Mucosa of descending colon (tissue), 3 donors: Measurements from ENCODE around the gene PIERCE2. TPM values are rescaled to one million over a fixed set of nuclear protein-coding genes. Genes with fewer than 3 reads are reported as not detected.
A peak's percentile ranks its signal among the peaks of the same experiment; 100 is the strongest.

ENCODE experiments used
- ATAC-seq: fragments of 200-7000 bp; cut with Tn5 transposase; one replicate; pipeline ENCODE4 v1.9.1; 2020; ENCODE audit warnings: mild to moderate bottlenecking, moderate library complexity
- DNase-seq, 3 donors: peaks; one replicate each; pipeline ENCODE4 v3.0.0-alpha.2; 2020
- H3K36me3 ChIP-seq: fragments of 200-600 bp; one replicate; pipeline ENCODE4 v1.8.0; 2021; ENCODE audit warnings: low read depth, mild to moderate bottlenecking
- H3K4me1 ChIP-seq: fragments of 200-600 bp; one replicate; pipeline ENCODE4 v1.8.0; 2021; ENCODE audit warnings: low read depth, mild to moderate bottlenecking
- H3K4me3 ChIP-seq: fragments of 200-600 bp; one replicate; pipeline ENCODE4 v1.8.0; 2021; ENCODE audit warnings: mild to moderate bottlenecking
- H3K9me3 ChIP-seq: fragments of 200-600 bp; one replicate; pipeline ENCODE4 v1.8.0; 2021; ENCODE audit warnings: mild to moderate bottlenecking
- CTCF ChIP-seq: fragments of 200-600 bp; IDR thresholded peaks from one replicate; pipeline ENCODE4 v1.8.0; 2022; ENCODE audit warnings: antibody characterized with exemption, mild to moderate bottlenecking
- intact Hi-C, 2 donors: fragments of 100-400 bp; cut with DNase I in 1 of 2; cut with micrococcal nuclease in 1 of 2; formaldehyde crosslinking; loops; one replicate each; pipeline versions ENCODE4 v1.11.0 to v1.11.1; 2022; cut with DNase I, micrococcal nuclease
- long read RNA-seq, 2 donors: library from polyadenylated mRNA; unstranded; transcript quantifications; one replicate each; pipeline ENCODE4 v2.0.0, GENCODE V29; 2019 to 2021
- total RNA-seq, 3 donors: library from RNA; stranded (reverse); fragmentation: NEBNext Ultra II Directional in 2 of 3; extraction: Animal tissue kit (Norgen Biotek cat#: 25700) in 2 of 3; gene quantifications; one replicate each; pipeline versions ENCODE4 v1.2.1 to v1.2.4, GENCODE V29; 2021 to 2023
- donor health status: DM: no; HTN: no; CAD: no; lungs with moderate emphysema.
- donor health status: DM: no; HTN: no; CAD: no.
- donor health status: DM: no; HTN: yes; CAD: no.

The PIERCE2 gene
- total RNA-seq, result 1 to 10 TPM; 3.0 to 6.5 (median 5.4) TPM
- long read RNA-seq, donor 1, partial matches to known transcripts, result 0 of 4 reads
- long read RNA-seq, donor 1, other reads (novel, unspliced or antisense), result 0 of 4 reads
- long read RNA-seq, donor 2, partial matches to known transcripts, result 0 of 3 reads
- long read RNA-seq, donor 2, other reads (novel, unspliced or antisense), result 0 of 3 reads

GRCh38 chr15:55408012-55408928, at the start of gene PIERCE2, which contains the start of gene CCPG1:
Gene PIERCE2 (plus strand): TSS chr15:55408495. CDS start chr15:55408769, 274 bp downstream.
Gene CCPG1 (minus strand): TSS chr15:55408359. CDS start chr15:55389424, 18,935 bp downstream.
- H3K4me1 ChIP-seq, result peaks cover 20% of the 10 kb centered on the region
- H3K36me3 ChIP-seq, result no peaks in the 10 kb centered on the region
- peak within 1 kb of the TSS; percentile 30 for H3K4me3 ChIP-seq
- H3K9me3 ChIP-seq, result no peaks in the 10 kb centered on the region
- intact Hi-C loops, result no loop called here
- peak; percentile 93 for TF ChIP-seq CTCF
- DNase-seq (peak; percentile 92 to 96 (median 95)), ATAC-seq (peak; percentile 99)

GRCh38 chr15:55360256-55360655, 48.0 kb upstream of the PIERCE2 start:
- intact Hi-C loops, result no loop called here
- no peak for TF ChIP-seq CTCF
- H3K4me1 ChIP-seq, result no peaks in the 10 kb centered on the region
- no peak overlapping the region for H3K4me3 ChIP-seq
- ATAC-seq, result no peak
- no peaks in the 10 kb centered on the region for H3K36me3 ChIP-seq
- H3K9me3 ChIP-seq, result no peaks in the 10 kb centered on the region
- no peak for DNase-seq

- no peak overlapping the region for H3K4me3 ChIP-seq
- H3K9me3 ChIP-seq, result no peaks in the 10 kb centered on the region
- ATAC-seq, result no peak
- TF ChIP-seq CTCF, result no peak
- H3K4me1 ChIP-seq, result no peaks in the 10 kb centered on the region
- H3K36me3 ChIP-seq, result no peaks in the 10 kb centered on the region
- intact Hi-C loops, result no loop called here
- no peak for DNase-seq
These were observed 47.2 kb upstream of the PIERCE2 start for GRCh38 chr15:55361048-55361447.

GRCh38 chr15:55362641-55363040, 45.7 kb upstream of the PIERCE2 start:
- intact Hi-C loops, result no loop called here
- H3K36me3 ChIP-seq, result no peaks in the 10 kb centered on the region
- no peak for TF ChIP-seq CTCF

GRCh38 chr15:55366981-55367380, 41.3 kb upstream of the PIERCE2 start:
- Histone ChIP-seq H3K4me3 (no peak overlapping the region), H3K4me1 (no peaks in the 10 kb centered on the region), H3K9me3 (no peaks in the 10 kb centered on the region), H3K36me3 (no peaks in the 10 kb centered on the region)
- TF ChIP-seq CTCF, result no peak
- ATAC-seq (no peak), DNase-seq (no peak)
- intact Hi-C loops, result no loop called here

More at GRCh38 chr15:55362641-55363040, 45.7 kb upstream of the PIERCE2 start:
- H3K4me3 ChIP-seq, result no peak overlapping the region
- no peaks in the 10 kb centered on the region for H3K9me3 ChIP-seq
- ATAC-seq, result no peak
- DNase-seq, result no peak
- H3K4me1 ChIP-seq, result no peaks in the 10 kb centered on the region
